ENCODE data around the gene RFT1.

DNA sequence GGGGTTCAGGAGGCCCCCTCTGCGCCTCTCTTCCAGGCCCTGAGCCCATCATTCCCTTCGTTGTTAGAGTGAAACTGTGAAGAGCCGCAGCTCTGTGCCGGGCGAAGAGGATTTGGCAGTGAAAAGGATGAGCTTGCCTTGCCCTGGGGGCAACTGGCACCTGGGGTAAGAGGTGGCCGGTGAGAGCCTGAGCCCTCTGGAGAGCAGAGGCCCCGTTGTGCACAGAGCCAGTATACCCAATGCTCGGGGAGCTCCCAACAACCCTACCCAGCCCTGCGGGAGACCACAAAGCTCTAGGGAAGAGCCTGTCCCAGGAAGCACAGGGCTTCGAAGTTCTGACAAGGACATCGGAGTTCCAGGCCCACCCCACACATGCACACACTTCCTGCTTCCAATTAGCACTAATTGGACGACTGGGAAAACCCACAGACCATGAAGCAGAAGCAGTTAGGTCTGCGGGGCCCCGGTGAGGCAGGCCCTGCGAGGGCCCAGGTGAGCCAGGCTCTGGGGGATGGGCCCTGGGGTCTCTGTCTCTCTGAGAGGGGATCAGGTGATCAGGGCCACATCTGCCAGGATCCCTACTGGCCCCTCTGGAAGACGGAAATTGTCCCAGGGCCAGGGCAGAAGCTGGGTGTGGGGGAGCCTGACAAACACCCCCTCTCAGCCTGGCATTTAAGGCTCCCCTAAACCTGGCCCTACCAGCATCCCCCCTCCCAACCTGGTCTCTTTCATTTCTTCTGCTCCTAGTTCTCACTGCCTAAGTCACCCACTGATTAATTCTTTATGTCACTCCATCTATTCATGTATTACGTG, 56.5 kb downstream of the RFT1 start:
- TF ChIP-seq, protein P1, sequence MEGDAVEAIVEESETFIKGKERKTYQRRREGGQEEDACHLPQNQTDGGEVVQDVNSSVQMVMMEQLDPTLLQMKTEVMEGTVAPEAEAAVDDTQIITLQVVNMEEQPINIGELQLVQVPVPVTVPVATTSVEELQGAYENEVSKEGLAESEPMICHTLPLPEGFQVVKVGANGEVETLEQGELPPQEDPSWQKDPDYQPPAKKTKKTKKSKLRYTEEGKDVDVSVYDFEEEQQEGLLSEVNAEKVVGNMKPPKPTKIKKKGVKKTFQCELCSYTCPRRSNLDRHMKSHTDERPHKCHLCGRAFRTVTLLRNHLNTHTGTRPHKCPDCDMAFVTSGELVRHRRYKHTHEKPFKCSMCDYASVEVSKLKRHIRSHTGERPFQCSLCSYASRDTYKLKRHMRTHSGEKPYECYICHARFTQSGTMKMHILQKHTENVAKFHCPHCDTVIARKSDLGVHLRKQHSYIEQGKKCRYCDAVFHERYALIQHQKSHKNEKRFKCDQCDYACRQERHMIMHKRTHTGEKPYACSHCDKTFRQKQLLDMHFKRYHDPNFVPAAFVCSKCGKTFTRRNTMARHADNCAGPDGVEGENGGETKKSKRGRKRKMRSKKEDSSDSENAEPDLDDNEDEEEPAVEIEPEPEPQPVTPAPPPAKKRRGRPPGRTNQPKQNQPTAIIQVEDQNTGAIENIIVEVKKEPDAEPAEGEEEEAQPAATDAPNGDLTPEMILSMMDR (IDR thresholded peaks at IDR 0.05; ENCODE audit: insufficient read depth, low read depth, low read length) = no peak
- TF ChIP-seq EZH2 (IDR thresholded peaks at IDR 0.05; ENCODE audit: insufficient read depth, low read length) = no peak
